Midbrain (tissue), 1 donor: ENCODE results near the gene KANK3.
A peak's percentile ranks its signal among the peaks of the same experiment; 100 is the strongest.
"Not testable (repeated sequence)": the region's sequence is repeated elsewhere in the genome, so short reads cannot be mapped to it uniquely, and the experiment has no call there.

Experiments used
- DNase-seq: peaks from one replicate; lab custom pipeline; 2025; lab: John Stamatoyannopoulos, UW

The KANK3 gene

GRCh38 chr19:8342684-8343482, at the start of gene KANK3:
Gene KANK3 (minus strand): TSS chr19:8343262. CDS start chr19:8337828, 5,434 bp downstream.
- DNase-seq, result peak; percentile 85

- DNase-seq, result peak; percentile 67
Measured at GRCh38 chr19:8392017-8392591, 49.0 kb upstream of the KANK3 start.

GRCh38 chr19:8391198-8392016, 48.3 kb upstream of the KANK3 start:
- DNase-seq, result no peak

- DNase-seq, result peak; percentile 95
Measured at GRCh38 chr19:8390617-8390981, 47.5 kb upstream of the KANK3 start.

DNA sequence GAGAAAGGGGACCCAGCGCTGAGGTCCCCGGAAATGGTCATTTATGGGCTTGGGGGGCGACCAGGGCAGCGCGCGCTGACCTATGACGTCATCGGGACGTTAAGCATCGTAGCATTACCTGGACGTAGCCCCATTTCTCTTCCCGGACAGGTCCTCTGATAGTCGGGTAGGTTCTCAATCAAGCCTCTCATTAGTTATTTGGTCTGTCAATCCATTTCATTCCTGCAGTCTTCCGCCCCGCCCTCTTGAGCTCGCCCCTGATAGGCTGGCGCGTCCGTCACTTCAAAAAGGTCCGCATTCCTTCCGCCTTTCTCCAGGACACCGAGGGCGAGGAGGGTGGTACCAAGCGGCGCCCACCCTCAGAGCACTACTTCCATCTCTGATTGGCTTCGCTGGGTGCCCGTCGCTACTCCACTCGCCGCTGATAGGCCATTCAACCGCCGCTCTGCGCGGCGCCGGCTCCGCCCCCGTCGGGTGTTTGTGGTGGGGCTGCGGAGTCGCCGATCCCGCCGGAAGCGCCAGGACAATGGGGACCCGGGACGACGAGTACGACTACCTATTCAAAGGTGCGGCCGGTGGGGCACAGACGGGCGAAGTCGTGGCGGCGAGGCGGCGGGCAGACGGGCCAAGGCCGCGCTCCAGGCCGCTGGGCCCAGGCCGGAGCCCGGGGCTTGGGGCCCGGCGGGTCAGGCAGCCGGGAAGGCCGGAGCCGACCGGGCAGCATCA, 47.0 kb upstream of the KANK3 start, which contains the start of gene RAB11B:
RAB11B (plus strand) TSS at position 470 of the 726 bp plus-strand sequence; CDS start at position 527, 57 bp downstream.
- peak; percentile 100 for DNase-seq

- no peak for DNase-seq
Measured at GRCh38 chr19:8388612-8388958, 45.5 kb upstream of the KANK3 start.

DNA sequence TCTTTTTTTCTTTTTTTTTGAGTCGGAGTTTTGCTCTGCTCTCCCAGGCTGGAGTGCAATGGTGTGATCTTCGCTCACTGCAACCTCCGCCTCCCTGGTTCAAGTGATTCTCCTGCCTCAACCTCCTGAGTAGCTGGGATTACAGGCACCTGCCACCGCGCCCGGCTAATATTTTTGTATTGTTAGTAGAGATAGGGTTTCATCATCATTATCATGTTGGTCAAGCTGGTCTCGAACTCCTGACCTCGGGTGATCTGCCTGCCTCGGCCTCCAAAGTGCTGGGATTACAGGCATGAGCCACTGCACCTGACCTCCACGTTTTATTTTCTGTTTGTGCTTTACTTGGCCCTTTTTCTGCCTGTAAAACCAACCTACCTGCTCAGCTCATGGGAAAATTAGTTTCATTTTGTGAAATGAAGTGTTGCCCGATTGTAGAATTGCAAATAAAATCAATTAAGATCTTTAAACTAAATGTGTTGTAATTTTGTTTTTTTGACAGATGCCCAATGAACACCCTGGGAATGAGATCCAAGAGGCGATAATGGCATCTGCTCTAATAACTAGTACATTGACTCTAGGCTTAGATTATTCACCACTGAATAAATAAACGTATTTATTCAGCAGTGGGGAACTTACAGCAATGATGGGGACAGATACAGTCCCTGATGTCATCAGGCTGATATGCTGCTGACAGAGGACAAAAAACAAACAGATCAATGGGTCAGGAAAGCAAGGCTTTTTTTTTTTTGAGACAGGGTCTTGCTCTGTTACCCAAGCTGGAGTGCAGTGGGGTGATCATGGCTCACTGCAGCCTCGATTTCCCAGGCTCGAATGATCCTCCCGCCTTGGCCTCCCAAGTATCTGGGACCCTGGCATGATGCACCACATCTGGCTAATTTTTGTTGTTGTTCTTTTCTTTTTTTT, 44.9 kb upstream of the KANK3 start:
- DNase-seq, result no peak

- no peak for DNase-seq
Measured at GRCh38 chr19:8386990-8387389, 43.9 kb upstream of the KANK3 start.

- not testable (repeated sequence) for DNase-seq
Measured at GRCh38 chr19:8386419-8386818, 43.4 kb upstream of the KANK3 start.

DNA sequence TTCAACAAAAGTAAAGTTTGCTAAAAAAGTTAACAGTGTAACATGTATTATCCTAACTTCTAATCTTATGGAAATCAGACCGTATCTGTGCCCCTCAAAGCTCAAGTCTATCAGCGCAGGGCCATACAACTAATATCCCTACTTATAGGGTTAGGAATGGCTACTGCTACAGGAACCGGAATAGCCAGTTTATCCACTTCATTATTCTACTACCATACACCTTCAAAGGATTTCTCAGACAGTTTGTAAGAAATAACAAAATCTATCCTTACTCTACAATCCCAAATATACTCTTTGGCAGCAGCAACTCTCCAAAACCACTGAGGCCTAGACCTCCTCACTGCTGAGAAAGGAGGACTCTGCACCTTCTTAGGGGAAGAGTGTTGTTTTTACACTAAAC, 42.5 kb upstream of the KANK3 start:
- DNase-seq, result not testable (repeated sequence)

DNA sequence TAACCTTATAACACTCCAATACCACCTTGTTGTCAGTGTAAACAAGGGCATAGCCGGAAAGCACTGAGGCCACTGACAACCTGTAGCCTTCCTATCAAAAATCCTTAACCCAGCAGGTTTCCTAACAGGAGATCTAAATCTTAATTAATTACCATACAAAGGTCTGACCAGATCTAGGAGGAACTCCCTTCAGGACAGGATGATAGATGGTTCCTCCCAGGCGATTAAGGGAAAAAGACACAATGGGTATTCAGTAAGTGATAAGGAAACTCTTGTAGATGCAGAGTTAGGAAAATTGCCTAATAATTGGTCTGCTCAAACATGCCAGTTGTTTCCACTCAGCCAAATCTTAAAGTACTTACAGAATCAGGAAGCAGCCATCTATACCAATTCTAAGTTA, 42.0 kb upstream of the KANK3 start:
- DNase-seq, result not testable (repeated sequence)

DNA sequence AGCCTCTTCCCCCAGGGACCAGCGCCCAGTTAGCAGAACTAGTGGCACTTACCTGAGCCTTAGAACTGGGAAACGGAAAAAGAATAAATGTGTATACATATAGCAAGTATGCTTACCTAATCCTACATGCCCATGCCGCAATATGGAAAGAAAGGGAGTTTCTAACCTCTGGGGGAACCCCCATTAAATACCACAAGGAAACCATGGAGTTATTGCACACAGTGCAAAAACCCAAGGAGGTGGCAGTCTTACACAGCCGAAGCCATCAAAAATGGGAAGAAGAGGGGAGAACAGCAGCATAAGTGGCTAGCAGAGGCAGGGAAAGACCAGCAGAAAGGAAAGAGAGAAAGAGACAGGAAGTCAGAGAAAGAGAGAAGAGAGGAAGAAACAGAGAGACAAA, 41.5 kb upstream of the KANK3 start:
- DNase-seq, result not testable (repeated sequence)

GRCh38 chr19:8379156-8379891, 36.3 kb upstream of the KANK3 start:
- DNase-seq, result not testable (repeated sequence)

GRCh38 chr19:8377598-8377997, 34.5 kb upstream of the KANK3 start:
- DNase-seq, result no peak

DNA sequence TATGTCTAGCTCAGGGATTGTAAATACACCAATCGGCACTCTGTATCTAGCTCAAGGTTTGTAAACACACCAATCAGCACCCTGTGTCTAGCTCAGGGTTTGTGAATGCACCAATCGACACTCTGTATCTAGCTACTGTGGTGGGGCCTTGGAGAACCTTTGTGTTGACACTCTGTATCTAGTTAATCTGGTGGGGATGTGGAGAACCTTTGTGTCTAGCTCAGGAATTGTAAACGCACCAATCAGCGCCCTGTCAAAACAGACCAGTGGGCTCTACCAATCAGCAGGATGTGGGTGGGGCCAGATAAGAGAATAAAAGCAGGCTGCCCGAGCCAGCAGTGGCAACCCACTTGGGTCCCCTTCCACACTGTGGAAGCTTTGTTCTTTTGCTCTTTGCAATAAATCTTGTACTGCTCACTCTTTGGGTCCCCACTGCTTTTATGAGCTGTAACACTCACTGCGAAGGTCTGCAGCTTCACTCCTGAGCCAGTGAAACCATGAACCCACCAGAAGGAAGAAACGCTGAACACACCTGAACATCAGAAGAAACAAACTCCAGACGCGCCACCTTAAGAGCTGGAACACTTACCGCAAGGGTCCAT, 33.4 kb upstream of the KANK3 start:
- not testable (repeated sequence) for DNase-seq

GRCh38 chr19:8375766-8376165, 32.7 kb upstream of the KANK3 start:
- DNase-seq, result not testable (repeated sequence)

DNA sequence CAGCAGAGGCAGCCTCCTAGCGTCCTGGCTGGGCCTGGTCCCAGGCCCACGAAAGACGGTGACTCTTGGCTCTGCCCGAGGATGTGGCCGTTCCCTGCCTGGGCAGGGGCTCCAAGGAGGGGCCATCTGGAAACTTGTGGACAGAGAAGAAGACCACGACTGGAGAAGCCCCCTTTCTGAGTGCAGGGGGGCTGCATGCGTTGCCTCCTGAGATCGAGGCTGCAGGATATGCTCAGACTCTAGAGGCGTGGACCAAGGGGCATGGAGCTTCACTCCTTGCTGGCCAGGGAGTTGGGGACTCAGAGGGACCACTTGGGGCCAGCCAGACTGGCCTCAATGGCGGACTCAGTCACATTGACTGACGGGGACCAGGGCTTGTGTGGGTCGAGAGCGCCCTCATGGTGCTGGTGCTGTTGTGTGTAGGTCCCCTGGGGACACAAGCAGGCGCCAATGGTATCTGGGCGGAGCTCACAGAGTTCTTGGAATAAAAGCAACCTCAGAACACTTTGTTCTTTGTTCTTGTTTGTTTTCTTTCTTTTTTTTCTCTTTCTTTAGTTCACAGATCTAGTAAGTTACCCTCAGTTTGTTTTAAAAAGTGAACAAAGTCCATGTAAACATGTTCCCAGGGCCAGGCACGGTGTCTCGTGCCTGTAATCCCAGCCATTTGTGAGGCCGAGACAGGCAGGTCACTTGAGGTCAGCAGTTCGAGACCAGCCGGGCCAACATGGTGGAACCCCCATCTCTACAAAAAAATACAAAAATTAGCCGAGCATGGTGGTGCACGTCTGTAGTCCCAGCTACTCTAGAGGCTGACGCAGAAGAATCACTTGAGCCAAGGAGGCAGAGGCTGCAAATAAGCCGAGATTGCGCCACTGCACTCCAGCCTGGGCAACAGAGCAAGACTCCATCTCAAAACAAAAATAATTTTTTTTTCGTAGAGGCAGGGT, 31.1 kb upstream of the KANK3 start:
- peak; percentile 47 for DNase-seq

- DNase-seq, result no peak
Measured at GRCh38 chr19:8371011-8371804, 28.1 kb upstream of the KANK3 start.
